Small intestine (tissue), 7 donors: Measurements from ENCODE around the gene PRIMPOL. TPM values are rescaled to one million over a fixed set of nuclear protein-coding genes. Genes with fewer than 3 reads are reported as not detected.

Experiments used
- DNase-seq, 2 donors: peaks; one replicate each; pipeline versions ENCODE4 v3.0.0 to v3.0.0-alpha.2; 2013
- FAIRE-seq: peaks from 2 replicates; lab custom pipeline; 2012; peaks lifted over from hg19 to GRCh38; lab: Jason Lieb, UNC
- H3K27ac ChIP-seq, 3 donors: one replicate each; pipeline ENCODE4 v1.5.1; 2013; ENCODE audit warnings: low read length in 2 of 3, mild to moderate bottlenecking in 2 of 3, control low read depth in 1 of 3, inconsistent platforms in 1 of 3, low read depth in 1 of 3, moderate library complexity in 1 of 3
- H3K27me3 ChIP-seq, 3 donors: one replicate each; pipeline ENCODE4 v1.6.1; 2013; ENCODE audit warnings: low read length in 3 of 3, inconsistent platforms in 1 of 3; ENCODE audit not compliant: control insufficient read depth in 3 of 3, insufficient read depth in 3 of 3
- H3K36me3 ChIP-seq, 3 donors: one replicate each; pipeline ENCODE4 v1.6.1; 2013; ENCODE audit warnings: low read length in 3 of 3, inconsistent platforms in 1 of 3, low read depth in 1 of 3, mild to moderate bottlenecking in 1 of 3, moderate library complexity in 1 of 3; ENCODE audit not compliant: control insufficient read depth in 3 of 3, insufficient read depth in 2 of 3
- H3K4me1 ChIP-seq, 3 donors: one replicate each; pipeline ENCODE4 v1.6.1; 2013; ENCODE audit warnings: low read length in 2 of 3, inconsistent platforms in 1 of 3, low read depth in 1 of 3, mild to moderate bottlenecking in 1 of 3, moderate library complexity in 1 of 3; ENCODE audit not compliant: control insufficient read depth in 3 of 3, insufficient read depth in 2 of 3
- H3K4me3 ChIP-seq, 3 donors: one replicate each; pipeline ENCODE4 v1.5.1; 2013; ENCODE audit warnings: low read length in 3 of 3, control low read depth in 1 of 3, inconsistent platforms in 1 of 3, low read depth in 1 of 3, mild to moderate bottlenecking in 1 of 3, moderate library complexity in 1 of 3
- H3K9me3 ChIP-seq, 2 donors: one replicate each; pipeline ENCODE4 v1.6.1; 2013; ENCODE audit warnings: low read depth in 1 of 2, low read length in 1 of 2; ENCODE audit not compliant: control insufficient read depth in 2 of 2, insufficient read depth in 1 of 2
- WGBS, 3 donors: extraction: QIAGEN DNeasy Blood & Tissue Kit; methylation state at CpG; one replicate each; pipeline ENCODE4 v1.1.7; 2013; 5-methylcytosine and 5-hydroxymethylcytosine counted together
- polyA plus RNA-seq, 4 donors: library from polyadenylated mRNA; stranded (reverse) in 3 of 4; unstranded in 1 of 4; fragments of 200-250 nt in 3 of 4; fragments of 120-200 nt in 1 of 4; gene quantifications; one replicate each; pipeline versions ENCODE4 v1.2.1 to v1.2.3, GENCODE V29; 2013
- donor health status: healthy with polysubstance abuse.
- donor health status: control.
- donor health status: control.
- donor health status: Bipolar disorder and iron deficiency.
- donor health status: healthy.

Gene PRIMPOL
- polyA plus RNA-seq, 4 donors = 11.8 to 27.7 (median 18.7) TPM

- DNase-seq = no peak
- H3K9me3 ChIP-seq = no peaks in the 10 kb centered on the region
- H3K27ac ChIP-seq = no peak overlapping the region
- H3K4me1 ChIP-seq = no peaks in the 10 kb centered on the region
- no peak for FAIRE-seq
- no peak overlapping the region for H3K4me3 ChIP-seq
- peaks cover 0 to 15% (median 0%) of the 10 kb centered on the region in 3 donors for H3K36me3 ChIP-seq
- H3K27me3 ChIP-seq = no peaks in the 10 kb centered on the region
These were observed 62.8 kb downstream of the PRIMPOL start for GRCh38 chr4:184712322-184712721.

GRCh38 chr4:184713887-184714286 lies 64.3 kb downstream of the PRIMPOL start:
- Histone ChIP-seq H3K9me3 (no peaks in the 10 kb centered on the region), H3K4me1 (no peaks in the 10 kb centered on the region), H3K27ac (no peak overlapping the region), H3K36me3 (peaks cover 0 to 18% (median 0%) of the 10 kb centered on the region in 3 donors), H3K27me3 (no peaks in the 10 kb centered on the region), H3K4me3 (no peak overlapping the region)
- DNase-seq = no peak
- 53 to 92% (median 92%) methylated on average over 2 of the region's 2 CpGs for WGBS, 3 donors
- FAIRE-seq = no peak

- H3K9me3 ChIP-seq = no peaks in the 10 kb centered on the region
- no peak overlapping the region for H3K27ac ChIP-seq
- H3K4me3 ChIP-seq = no peak overlapping the region
- H3K36me3 ChIP-seq = peaks cover 0 to 22% (median 0%) of the 10 kb centered on the region in 3 donors
- 94 to 100% (median 98%) methylated on average over 4 of the region's 4 CpGs for WGBS, 3 donors
- DNase-seq (no peak), FAIRE-seq (no peak)
- no peaks in the 10 kb centered on the region for H3K4me1 ChIP-seq
- no peaks in the 10 kb centered on the region for H3K27me3 ChIP-seq
These were observed 66.0 kb downstream of the PRIMPOL start for GRCh38 chr4:184715526-184715925.

- Histone ChIP-seq H3K27me3 (no peaks in the 10 kb centered on the region), H3K36me3 (peaks cover 0 to 15% (median 0%) of the 10 kb centered on the region in 3 donors), H3K4me1 (no peaks in the 10 kb centered on the region), H3K4me3 (no peak overlapping the region), H3K27ac (no peak overlapping the region), H3K9me3 (peaks cover 0 to 2% of the 10 kb centered on the region in 2 donors)
- WGBS, 3 donors = 85 to 97% (median 96%) methylated on average over 3 of the region's 3 CpGs
- DNase-seq = no peak
- no peak for FAIRE-seq
These were observed 69.9 kb downstream of the PRIMPOL start for GRCh38 chr4:184719407-184719806.

- DNase-seq (no peak), FAIRE-seq (no peak)
- Histone ChIP-seq H3K27ac (no peak overlapping the region), H3K27me3 (no peaks in the 10 kb centered on the region), H3K9me3 (peaks cover 0 to 2% of the 10 kb centered on the region in 2 donors), H3K4me3 (no peak overlapping the region), H3K4me1 (no peaks in the 10 kb centered on the region), H3K36me3 (peaks cover 0 to 15% (median 0%) of the 10 kb centered on the region in 3 donors)
These were observed 71.7 kb downstream of the PRIMPOL start for GRCh38 chr4:184721254-184721653.

GRCh38 chr4:184722798-184723197 lies 73.3 kb downstream of the PRIMPOL start:
- DNase-seq (peak; percentile 6 to 33), FAIRE-seq (no peak)
- Histone ChIP-seq H3K4me1 (no peaks in the 10 kb centered on the region), H3K27me3 (no peaks in the 10 kb centered on the region), H3K9me3 (peaks cover 0 to 2% of the 10 kb centered on the region in 2 donors), H3K36me3 (peaks cover 0 to 15% (median 0%) of the 10 kb centered on the region in 3 donors), H3K4me3 (no peak overlapping the region), H3K27ac (no peak overlapping the region)
- WGBS, 3 donors = 10 to 52% (median 23%) methylated on average over 1 of the region's 1 CpG

- 88 to 98% (median 89%) methylated on average over 3 of the region's 3 CpGs for WGBS, 3 donors
These were observed 77.9 kb downstream of the PRIMPOL start for GRCh38 chr4:184727430-184727829.

GRCh38 chr4:184728858-184729257 lies 79.3 kb downstream of the PRIMPOL start:
- Histone ChIP-seq H3K27me3 (no peaks in the 10 kb centered on the region), H3K4me1 (peaks cover 0 to 3% (median 0%) of the 10 kb centered on the region in 3 donors), H3K36me3 (peaks cover 0 to 7% (median 0%) of the 10 kb centered on the region in 3 donors), H3K27ac (no peak overlapping the region), H3K9me3 (no peaks in the 10 kb centered on the region), H3K4me3 (no peak overlapping the region)
- 29 to 50% (median 40%) methylated on average over 2 of the region's 2 CpGs for WGBS, 3 donors
- DNase-seq = peak; percentile 26 to 52
- FAIRE-seq = no peak

More at GRCh38 chr4:184727430-184727829, 77.9 kb downstream of the PRIMPOL start:
- no peak for DNase-seq
- no peaks in the 10 kb centered on the region for H3K4me1 ChIP-seq
- peaks cover 0 to 7% (median 0%) of the 10 kb centered on the region in 3 donors for H3K36me3 ChIP-seq
- no peak for FAIRE-seq
- H3K27me3 ChIP-seq = no peaks in the 10 kb centered on the region
- no peak overlapping the region for H3K4me3 ChIP-seq
- H3K27ac ChIP-seq = no peak overlapping the region
- no peaks in the 10 kb centered on the region for H3K9me3 ChIP-seq

- WGBS, 3 donors = 69 to 79% (median 74%) methylated on average over 5 of the region's 5 CpGs
- H3K27me3 ChIP-seq = no peaks in the 10 kb centered on the region
- H3K36me3 ChIP-seq = peaks cover 0 to 7% (median 0%) of the 10 kb centered on the region in 3 donors
- no peaks in the 10 kb centered on the region for H3K9me3 ChIP-seq
- H3K4me1 ChIP-seq = peaks cover 0 to 3% (median 0%) of the 10 kb centered on the region in 3 donors
- no peak overlapping the region for H3K4me3 ChIP-seq
- H3K27ac ChIP-seq = no peak overlapping the region
- DNase-seq (no peak), FAIRE-seq (no peak)
These were observed 80.4 kb downstream of the PRIMPOL start for GRCh38 chr4:184729946-184730345.
